LNCAP (cell line): ENCODE measurements around the gene CSKMT.

Experiments
- CTCF ChIP-seq: fragments of 450-650 bp; IDR thresholded peaks from 2 replicates; pipeline ENCODE4 v1.5.1; 2017; ENCODE audit warnings: mild to moderate bottlenecking

The CSKMT gene

GRCh38 chr11:62708392-62708791 lies 43.3 kb downstream of the CSKMT start:
- no peak for TF ChIP-seq CTCF

DNA sequence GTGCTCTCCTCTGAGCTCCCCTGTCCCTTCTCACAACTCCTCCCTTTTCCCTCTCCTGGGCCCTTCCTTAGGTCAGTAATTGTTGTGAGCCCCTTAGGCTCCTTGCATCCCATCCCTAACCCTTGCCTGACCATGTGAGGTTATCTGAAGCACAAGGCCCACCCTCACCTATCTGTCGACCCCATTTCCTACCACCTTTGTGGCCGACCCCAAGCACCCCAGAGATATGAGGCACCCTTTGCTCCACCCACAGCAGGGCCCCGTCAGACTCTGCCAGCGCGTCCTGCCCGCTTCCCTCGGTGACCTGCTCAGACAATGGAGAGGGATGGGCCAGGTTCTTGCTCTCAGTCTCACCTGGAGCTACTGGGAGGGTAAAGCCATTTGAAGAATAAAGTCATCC lies 43.7 kb downstream of the CSKMT start:
- TF ChIP-seq CTCF = no peak

- TF ChIP-seq CTCF = no peak
Observed at GRCh38 chr11:62709247-62710000, 44.3 kb downstream of the CSKMT start.

DNA sequence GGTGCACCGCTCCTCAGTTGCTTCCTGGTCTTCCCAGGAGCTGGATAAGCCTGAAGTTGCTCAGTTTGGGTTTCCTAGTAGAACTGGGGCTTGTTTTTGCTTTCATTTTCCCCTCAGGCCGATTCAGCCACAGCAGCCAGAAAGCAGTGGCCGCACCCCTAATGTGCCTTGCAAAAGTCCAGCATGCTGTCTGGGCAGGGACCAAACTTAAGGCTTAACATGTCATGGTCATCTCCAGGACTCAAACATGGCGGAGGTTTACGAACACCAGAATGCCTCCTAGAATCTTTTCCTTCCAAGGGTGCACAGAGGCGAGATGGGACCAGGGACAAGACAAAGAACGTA lies 44.9 kb downstream of the CSKMT start:
- TF ChIP-seq CTCF = no peak

- no peak for TF ChIP-seq CTCF
Observed at GRCh38 chr11:62712276-62712812, 47.2 kb downstream of the CSKMT start.

DNA sequence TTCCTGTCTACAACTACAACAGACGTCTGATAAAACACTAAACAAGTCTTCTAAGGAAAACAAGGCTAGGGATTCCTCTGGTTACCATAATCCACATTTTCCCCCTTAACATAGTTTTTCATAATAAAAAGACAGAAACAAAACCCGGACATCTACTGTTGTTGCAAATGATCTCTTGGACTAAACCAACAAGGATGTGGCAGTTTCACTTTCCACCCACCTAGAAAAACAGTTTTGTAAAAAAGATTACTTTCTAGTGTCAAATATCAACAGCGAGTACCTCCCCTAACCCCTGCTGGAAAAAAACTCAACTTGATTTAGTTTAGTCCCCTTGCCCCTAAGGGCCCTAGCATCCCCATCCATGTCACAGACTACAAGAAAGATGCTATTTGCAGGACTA lies 47.7 kb downstream of the CSKMT start:
- no peak for TF ChIP-seq CTCF

DNA sequence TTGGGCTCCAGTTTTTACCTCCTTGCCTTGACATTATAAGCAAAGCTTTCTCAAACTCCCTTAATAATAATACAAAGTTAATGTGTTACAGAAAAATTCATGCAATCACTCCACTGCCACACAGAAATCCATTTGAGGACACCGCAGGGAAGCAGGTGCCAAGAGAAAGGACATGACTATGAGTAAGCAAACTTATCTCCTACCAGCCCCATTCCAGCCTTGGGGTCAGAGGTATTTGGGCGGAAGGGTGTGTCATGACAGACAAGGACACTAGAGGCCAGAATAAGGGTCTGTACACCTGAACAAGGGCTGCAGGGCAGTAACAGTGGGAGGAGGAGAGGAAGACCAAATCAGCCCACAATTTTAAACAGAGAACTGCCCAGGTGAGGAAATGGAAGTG lies 48.2 kb downstream of the CSKMT start:
- no peak for TF ChIP-seq CTCF
